NT2/D1 (cell line): ENCODE results near the gene PON1.

ENCODE experiments used
- SUZ12 ChIP-seq: IDR thresholded peaks from 2 replicates; pipeline ENCODE4 v1.6.1; 2011; ENCODE audit not compliant: insufficient read length, insufficient read depth; ENCODE audit errors: extremely low read depth
- YY1 ChIP-seq: IDR thresholded peaks from 2 replicates; pipeline ENCODE4 v1.6.1; 2011; ENCODE audit not compliant: insufficient read length, insufficient read depth
- ZNF274 ChIP-seq: IDR thresholded peaks from 2 replicates; pipeline ENCODE4 v1.6.1; 2011; ENCODE audit warnings: mild to moderate bottlenecking, low read depth, low read length

DNA sequence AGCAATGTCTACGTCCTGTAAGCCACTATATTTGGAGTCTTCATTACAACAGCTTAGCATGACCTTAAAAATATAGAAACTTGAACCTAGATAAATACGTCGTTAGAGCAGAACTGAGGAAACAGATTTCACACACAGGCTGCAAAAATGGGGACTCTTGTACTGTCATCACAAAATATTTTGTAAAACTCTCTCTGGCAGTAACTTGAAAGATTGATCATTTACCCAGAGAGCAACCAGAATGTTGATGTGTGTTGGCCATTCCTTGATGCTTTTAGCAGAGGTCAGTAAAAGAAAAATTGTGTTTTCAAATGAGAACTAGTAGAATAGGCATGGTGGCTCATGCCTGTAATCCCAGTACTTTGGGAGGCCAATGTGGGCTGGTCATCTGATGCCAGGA, 14.5 kb upstream of the PON1 start:
- TF ChIP-seq YY1 (no peak), ZNF274 (no peak), SUZ12 (no peak)
